Breast epithelium (tissue), 3 donors: Measurements from ENCODE around the gene FBXO39.

Experiments used
- CTCF ChIP-seq, 3 donors: fragments of 450-650 bp; IDR thresholded peaks; one replicate each; pipeline ENCODE4 v1.5.1; 2016 to 2017; ENCODE audit warnings: antibody characterized with exemption in 3 of 3, mild to moderate bottlenecking in 3 of 3, moderate library complexity in 3 of 3
- POLR2A ChIP-seq: fragments of 450-650 bp; IDR thresholded peaks from one replicate; pipeline ENCODE4 v1.6.1; 2016; ENCODE audit warnings: antibody characterized with exemption, mild to moderate bottlenecking, moderate library complexity
- POLR2AphosphoS5 ChIP-seq, 3 donors: sonication (generic); formaldehyde crosslinking; IDR thresholded peaks; one replicate each; pipeline ENCODE4 v1.6.1; 2017; ENCODE audit warnings: antibody characterized with exemption in 3 of 3

GRCh38 chr17:6811510-6811909 is 35.5 kb downstream of the FBXO39 start:
- TF ChIP-seq POLR2AphosphoS5 (IDR thresholded peaks at IDR 0.05) (no peak), POLR2A (no peak), CTCF (IDR thresholded peaks at IDR 0.05) (no peak)
